HuH-7 (cell line): Measurements from ENCODE around the gene DDA1.
"Not testable (repeated sequence)": the region's sequence is repeated elsewhere in the genome, so short reads cannot be mapped to it uniquely, and the experiment has no call there.

Source experiments
- DNase-seq: peaks from one replicate; pipeline ENCODE4 v3.0.0; 2011; ENCODE audit warnings: low spot score

The DDA1 gene

DNA sequence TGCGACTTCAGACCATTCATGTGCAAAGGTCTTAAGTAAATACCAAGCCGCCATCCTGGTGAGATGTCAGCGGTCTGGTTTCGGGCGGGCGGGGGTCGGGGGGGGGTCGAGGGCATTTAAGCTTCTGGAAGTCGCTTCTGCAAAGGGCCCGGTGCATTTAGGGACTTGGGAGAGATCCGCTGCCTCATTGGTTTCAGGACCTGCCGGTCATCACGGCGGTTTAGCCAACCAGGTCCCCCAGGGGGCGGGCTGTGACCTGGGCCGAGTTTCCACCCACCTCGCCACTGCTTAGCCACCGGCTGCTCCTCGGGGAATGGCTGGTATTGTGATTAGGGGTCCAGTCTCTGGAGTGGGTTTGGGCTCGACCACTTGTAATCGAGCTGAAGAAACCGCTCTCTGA, 19.9 kb upstream of the DDA1 start:
- peak; percentile 77 for DNase-seq

DNA sequence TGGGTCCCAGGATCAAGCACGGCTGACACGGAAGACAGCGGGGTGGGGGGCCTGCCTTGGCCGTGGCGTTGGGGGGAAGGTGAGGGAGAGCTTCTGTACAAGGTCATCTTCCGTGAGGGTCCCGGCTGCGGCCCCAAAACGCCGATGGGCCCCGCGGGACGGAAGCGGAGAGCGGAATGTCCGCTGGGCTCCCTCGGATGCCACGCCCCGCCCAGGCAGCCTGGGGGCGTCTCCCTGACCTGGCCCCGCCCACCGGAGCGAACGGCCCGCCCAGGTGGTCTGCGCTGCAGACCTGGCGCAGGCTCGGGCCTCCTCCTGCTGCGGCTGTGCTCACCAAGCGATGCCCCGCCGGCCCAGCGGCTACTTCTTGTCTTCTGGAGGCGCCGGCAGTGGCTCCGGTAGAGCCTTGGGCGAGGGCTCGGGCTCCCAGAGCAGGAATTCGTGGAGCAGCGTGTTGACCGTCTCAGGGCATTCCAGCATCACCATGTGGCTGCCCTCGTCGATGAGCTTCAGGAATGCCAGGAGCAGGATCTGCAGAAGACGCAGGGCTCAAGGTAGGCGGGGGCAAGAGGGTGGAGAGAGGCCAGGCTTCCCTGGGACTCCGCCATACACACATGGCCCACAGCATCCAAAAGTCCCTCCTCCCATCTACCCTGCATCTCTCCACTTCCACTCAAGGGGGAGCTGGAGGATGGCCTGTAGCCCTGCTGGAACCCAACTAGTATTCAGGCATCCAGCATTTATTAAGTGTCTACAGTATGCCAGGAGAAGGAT, 16.9 kb upstream of the DDA1 start:
- DNase-seq: peak; percentile 89

DNA sequence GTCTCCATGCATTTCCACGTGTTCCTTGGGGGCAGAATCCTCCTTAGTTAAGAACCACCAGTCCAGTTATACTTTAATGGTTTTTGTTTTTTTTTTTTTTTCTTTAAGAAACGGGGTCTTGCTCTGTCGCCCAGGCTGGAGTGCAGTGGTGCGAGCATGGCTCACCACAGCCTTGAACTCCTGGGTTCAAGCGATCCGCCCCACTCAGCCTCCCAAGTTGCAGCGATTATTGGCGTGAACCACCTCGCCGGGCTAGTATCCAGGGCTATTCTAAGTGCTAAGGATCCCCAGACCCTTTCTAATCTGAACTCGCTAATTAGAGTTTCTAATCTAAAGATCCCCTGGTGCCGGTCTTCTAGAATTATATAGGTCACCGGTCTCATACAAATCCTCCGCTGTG, 15.8 kb upstream of the DDA1 start:
- no peak for DNase-seq

- no peak for DNase-seq
Measured at GRCh38 chr19:17294051-17294891, 15.1 kb upstream of the DDA1 start.

DNA sequence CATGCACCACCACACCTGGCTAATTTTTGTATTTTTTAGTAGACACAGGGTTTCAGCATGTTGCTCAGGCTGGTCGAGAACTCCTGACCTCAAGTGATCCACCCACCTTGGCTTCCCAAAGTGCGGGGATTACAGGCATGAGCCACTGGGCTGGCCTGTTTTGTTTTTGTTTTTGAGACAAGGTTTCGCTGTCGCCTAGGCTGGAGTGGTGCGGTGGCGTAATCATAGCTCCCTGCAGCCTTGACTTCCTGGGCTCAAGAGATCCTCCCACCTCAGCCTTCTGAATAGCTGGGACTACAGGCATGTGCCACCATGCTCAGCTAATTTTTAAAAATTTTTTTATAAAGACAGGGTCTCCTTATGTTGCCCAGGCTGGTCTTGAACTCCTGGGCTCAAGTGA, 13.8 kb upstream of the DDA1 start:
- DNase-seq: not testable (repeated sequence)

GRCh38 chr19:17296273-17296672, 13.1 kb upstream of the DDA1 start:
- DNase-seq: no peak

DNA sequence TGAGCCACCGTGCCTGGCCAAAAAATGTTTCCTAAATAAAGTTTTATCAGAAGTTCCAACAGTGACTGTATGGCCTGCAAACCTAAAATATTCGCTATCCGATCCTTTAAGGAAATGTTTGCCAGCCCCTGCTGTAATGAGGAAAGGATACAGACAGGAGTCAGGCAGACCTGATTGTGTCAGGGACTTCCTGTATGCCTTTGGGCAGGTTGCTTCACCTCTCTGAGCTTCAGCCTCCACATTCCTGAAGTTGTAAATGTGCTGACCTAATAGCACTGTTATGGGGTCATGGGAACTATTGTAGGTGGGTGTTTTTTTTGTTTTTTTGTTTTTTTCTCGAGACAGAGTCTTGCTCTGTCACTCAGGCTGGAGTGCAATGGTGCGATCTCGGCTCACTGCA, 12.4 kb upstream of the DDA1 start:
- no peak for DNase-seq

GRCh38 chr19:17300992-17301619, 8.3 kb upstream of the DDA1 start:
- DNase-seq: no peak

DNA sequence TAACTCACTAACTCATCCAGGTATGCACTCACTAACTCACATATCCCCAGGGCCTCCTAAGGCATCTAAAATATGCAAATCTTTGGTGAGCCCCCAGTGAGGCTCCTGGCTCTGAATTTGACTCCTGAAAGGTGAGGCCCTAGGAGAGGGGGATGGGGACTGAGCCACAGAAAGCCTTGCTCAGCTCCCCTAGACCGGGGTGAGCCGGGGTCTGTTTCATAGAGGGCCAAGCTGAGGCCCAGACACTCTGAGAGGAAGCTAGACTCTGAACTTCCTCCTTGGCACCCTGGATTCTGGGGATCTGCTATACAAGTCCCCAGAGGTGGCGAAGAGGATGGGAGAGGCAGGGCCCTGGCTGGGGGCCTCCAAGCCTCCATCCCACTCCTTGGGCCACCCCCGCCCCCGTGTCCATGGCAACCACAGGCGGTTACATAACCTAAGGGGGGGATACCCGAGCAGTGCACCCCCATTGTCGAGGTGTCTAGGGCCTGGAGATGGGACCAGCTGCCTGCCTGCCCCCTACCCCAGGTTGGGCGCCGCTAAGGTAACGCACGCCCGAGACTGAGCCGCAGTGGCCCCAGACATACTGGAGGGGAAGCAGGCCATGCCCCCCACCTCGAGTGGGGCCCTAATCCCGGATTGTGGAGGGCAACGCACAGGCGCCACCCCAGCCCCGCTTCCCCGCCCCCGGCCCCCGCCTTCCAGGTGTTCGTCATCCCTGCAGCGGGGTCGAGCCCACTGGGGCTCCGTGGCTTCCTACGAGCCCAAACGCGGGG, 6.8 kb upstream of the DDA1 start:
- DNase-seq: no peak

DNA sequence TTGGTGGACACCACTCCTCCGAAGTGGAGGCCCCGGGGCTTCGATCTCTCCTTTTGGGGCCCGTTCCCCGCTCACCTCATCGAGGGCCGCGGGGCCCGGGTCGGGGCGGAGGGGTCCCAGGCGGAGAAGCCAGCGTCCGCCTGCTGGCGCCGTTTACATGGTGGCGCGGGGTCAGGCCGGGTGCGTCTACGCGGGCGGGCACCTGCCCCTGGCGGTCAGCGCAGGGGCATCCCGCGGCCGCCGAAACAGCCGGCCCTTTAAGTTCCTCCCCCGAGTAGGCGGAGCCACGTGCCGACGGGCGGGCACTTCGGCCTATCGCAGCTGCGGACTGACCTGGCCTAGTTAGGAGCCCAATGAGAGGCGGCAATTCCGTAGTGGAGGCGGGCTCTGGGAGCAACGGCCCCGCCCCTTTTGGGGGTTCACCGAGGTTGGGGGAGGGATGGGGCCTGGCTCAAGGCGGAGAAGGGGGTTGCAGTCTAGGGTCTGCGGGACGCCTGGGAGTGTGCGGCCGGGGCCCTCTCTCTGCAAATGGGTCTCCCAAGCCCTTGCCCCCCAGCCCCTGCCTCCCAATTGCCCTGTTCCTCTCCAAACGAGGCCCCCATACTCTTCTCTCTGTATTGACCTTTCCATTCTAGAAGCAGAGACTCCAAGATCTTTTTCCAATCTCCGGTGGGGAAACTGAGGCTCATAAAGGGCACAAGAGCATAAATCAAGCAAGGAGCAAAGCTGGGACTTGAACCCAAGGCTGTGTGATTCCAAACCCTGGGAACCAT, 6.0 kb upstream of the DDA1 start, which contains the start of gene ABHD8:
ABHD8 (minus strand) TSS at position 259 of the 773 bp plus-strand sequence. CDS start 1,809 bp downstream, outside the sequence.
- peak; percentile 97 for DNase-seq

GRCh38 chr19:17303940-17304267, 5.5 kb upstream of the DDA1 start:
- DNase-seq: no peak

DNA sequence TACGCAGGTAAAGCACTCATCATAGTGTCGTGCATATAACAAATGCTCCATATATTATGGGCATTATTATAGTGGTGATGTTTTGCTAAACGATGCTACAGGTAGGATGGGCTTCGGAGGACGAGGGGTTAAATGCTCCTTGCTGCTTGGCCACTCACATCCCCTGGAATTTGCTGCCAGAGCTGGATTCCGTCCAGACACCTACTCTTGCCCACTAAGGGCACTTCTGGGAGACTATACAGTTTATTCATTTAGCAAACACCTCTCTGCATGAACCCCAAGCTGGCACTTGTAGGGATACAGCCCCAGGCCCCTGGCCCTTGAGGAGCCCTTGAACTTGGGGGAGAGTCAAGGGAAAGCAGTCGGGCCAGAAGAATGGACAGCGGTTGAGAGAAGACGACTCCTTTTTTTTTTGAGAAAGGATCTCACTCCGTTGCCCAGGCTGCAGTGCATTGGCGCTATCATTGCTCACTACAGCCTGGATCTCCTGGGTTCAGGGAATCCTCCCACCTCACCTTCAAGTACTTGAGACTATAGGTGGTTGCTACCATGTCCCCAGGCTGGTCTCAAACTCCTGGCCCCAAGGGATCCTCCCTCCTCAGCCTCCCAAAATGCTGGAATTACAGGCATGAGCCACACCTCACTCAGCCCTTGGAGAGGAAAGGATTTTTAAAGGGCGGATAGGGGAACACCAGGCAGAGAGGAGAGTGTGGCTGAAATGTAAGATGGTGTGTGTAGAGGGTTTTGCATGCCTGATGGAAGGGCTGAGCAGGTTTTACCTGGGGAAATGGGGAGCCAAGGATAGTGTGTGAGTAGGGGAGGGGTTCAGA, 4.8 kb upstream of the DDA1 start:
- DNase-seq: no peak

GRCh38 chr19:17305216-17305516, 4.2 kb upstream of the DDA1 start:
- no peak for DNase-seq

GRCh38 chr19:17305517-17306284, 3.7 kb upstream of the DDA1 start, which contains the start of gene MRPL34:
MRPL34 (plus strand) TSS chr19:17305872; CDS start chr19:17305893, 21 bp downstream.
- peak; percentile 85 for DNase-seq

GRCh38 chr19:17306285-17306714, 3.1 kb upstream of the DDA1 start:
- no peak for DNase-seq

- DNase-seq: no peak
Measured at GRCh38 chr19:17307876-17308377, 1.4 kb upstream of the DDA1 start.

DNA sequence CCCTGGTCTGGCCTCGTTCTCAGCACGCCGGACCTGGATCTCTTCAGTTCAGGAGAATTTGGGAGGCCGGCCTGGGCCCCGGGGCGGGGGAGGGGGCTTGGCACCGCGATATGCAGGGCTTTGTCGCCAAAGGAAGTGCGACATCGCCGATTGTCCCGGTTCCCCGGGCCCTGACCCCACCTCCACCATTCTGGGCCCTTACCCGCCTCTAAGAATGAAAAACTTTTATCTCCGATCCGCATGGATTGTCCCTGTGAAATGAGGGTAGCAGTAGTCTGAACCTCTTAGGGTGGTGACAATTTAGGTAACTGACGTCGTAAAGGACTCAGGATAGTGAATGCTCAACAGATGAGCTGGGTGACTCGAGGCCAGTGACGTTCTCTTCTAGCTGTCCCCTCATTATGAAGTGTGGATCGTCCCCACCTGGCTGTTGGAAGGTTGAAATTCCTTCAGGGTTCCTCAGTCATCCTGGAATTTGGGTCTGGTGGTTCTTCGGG, 650 bp downstream of the DDA1 start:
- no peak for DNase-seq

- no peak for DNase-seq
Measured at GRCh38 chr19:17311455-17312188, 2.3 kb downstream of the DDA1 start.
